Fibroblast of skin of right quadriceps (primary cell): Measurements from ENCODE around the gene FZD10.

Experiments
- DNase-seq: peaks from one replicate; pipeline ENCODE4 v3.0.0-alpha.2; 2013

The FZD10 gene

DNA sequence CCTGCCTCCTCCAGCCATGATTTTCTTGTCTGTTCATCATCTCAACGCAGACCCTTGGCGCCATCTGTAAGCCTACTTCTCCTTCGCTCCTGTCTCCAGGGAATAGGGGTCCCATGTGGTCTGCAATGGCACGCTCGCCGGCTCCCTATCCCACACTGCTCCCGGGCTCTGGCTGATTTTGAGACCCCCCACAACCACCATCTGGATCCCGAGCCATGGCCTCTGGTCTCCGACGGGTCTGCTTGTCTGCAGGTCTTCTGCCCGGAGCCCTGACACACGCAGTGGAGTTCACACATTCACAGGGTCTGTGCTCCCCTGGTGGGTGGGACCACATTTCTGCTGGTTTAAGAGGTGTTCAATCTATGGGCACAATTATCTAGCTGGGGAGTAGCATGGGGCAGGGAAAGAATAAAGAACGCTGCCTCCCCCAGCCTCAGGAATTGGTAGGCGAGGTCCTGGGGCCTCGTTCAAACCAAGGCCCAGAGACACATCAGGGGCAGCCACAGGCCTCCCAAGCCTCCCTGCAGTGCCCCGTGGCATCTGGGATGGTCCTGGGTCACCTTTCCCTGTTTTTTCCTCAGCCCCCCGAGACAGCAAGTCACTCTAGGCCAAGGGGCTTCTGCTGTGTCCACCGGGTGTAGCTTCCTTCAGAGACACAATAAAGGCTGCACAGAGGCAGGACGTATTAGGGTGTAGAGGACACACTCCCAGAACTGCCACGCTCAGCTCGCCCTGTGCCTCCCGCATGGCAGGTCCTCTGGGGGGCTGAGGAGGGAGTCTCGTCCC is 21.5 kb downstream of the FZD10 start:
- DNase-seq: no peak

DNA sequence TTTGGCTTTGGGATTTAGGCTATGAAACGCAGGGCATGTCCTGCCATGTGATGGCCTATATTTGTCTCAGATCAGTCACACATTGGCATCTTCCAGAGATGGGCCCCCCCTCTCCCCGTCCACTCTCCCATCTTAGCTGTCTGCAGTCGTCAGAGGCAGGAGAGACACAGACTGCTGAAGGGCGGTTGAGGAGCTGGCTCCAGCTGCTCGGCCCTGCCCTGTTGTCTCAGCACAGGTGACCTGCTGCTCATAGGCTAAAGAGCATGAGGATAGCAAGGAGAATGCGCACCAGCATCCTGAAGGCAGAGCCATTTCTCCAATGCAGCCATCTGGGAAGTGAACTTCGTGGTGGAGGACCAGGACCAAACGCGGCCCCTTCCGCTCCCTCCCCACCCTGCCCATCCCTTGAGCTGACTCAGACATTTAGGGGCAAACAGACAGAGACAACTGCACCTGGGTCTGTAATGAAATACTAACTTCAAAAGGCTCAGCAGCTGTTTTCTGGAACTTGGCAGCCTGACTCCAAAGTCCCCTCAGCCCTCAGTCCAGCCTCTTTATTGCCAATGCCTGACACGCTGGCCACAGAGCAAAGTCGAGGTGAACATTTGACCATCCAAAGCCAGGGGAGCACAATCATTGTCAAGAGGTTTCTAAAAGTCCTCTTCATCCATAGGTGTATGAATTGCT is 22.3 kb downstream of the FZD10 start:
- DNase-seq: no peak

DNA sequence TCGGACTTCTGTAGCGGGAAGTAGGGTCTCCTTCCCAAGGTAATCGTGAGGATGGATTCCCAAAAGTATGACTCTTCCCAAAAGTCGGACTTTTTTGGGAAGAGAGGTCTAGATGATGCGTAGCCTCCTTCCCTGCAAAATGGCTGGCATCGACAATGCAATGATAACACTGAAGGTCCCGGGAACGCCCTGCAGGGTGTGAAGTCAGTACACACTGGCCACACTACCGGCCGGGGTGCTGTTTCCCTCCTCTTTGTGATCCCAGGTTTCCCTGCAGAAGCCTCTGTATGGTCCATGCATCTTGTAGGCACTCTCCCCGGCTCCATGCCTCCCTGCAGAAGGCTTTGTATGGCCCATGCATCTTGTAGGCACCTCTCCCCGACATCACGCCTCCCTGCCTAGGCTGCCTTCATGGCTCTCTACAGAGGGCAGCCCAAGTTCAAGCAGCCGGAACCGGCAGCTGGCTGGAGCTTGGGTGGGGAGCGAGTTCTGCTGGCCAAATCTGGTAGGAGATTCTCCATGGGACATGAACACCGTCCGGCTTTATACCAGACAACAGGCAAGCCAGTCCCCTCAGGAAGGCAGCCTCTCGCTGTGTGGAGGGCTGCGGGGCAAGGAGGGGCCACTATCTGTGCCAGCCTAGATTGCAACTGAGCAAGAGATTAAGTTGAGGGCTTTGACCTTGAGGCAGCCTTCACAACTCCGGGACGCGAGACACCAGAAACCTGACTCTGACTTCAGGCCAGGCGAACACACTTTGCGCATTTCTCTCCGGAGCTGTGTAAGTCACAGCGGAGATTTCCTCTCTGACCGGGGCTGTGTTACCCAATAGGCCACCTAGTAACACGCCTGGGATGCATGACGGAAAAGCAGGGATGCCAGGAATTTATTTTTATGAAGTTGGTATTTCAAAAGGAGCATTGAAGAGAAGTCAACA is 23.5 kb downstream of the FZD10 start:
- DNase-seq: no peak

DNA sequence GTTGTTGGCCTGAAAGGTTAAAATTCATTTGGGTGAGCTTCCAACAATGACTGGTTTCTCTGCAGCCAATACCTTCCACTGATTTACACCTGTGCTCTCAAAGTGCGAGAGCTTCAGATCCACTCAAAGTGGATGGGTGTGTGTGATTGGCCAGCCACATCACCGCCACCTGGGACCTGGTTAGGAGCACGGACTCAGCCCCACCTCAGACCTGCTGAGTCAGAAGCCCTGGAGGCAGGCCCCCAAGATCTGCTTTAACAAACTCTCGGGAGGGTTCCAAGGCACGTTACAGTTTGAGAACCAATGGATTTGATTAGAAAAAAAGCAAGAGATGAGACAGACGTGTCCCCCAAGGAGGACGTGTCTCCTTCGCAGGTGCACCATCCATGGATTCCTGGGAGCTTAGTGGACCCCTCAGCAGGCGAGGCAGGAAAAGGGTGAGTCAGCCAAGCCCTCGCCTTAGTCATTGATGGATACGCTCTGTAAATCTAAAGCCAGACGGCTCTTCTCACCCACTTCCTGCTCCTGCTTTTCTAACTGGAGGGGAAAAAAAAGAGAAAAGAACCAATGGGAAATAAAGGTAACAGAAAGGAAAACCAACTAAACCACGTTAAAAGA is 24.5 kb downstream of the FZD10 start:
- DNase-seq: peak; percentile 65

DNA sequence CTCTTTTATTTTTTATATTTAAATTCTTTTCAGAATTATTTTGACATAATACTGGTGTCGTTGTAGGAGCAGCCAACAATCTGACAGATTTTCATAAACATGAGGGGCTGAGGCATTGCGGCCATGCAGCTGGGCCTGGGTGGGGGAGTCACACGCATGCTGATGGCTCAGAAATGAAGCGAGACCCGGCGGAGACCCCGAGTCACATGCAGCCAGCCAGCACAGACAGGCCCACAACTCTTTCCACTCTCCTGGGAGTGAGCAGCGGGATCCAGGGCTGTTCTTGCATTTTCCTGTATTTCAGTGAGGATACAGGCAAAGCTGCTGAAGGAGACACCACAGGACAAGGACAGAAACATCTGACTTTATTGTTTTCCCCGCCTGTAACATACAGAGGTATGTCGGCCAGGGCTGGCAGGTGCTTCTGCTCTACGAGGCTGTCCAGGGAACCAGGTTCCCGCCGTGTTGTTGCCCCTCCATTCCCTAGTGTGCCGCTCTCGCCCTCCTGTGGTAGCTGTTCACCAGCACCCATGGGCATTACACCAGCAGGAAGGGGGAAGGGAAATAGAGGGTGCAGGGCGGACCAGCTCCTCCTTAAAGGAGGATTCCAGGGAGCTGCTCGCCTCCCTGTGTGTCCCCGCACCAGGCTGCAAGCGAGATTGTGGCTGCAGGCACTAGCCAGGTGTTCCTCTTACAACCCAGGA is 30.5 kb downstream of the FZD10 start:
- DNase-seq: no peak

DNA sequence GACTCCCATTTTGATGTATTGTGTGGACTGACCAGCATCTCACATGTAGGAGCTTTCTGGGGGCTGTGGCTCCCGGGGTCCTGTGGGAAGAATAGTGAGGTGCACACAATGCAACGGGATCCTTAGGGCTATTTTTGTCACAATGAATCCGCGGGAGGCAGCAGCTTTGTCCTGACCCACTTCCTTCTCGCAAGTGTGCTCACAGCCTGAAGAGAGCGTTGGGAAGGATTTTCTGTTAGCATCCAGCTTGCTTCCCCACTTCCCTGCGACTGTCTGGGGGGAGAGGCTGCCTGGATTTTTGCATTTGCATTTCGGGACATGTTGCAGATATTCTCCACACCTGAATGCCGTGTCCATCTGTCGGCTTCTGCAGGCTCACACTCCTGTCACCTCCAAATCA is 31.9 kb downstream of the FZD10 start:
- no peak for DNase-seq

DNA sequence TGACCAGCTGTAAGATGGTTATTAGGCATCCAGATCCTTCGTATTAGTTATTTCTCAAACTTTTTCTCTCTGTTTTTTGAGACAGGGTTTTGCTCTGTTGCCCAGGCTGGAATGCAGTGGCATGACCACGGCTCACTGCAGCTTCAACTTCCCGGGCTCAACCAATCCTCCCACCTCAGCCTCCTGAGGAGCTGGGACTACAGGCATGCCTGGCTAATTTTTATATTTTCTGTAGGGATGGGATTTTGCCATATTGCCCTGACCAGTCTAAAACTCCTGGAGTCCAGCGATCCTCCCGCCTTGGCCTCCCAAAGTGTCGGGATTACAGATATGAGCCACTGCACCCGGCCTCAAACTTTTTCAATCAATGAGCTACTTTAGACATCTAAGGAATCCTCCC is 33.1 kb downstream of the FZD10 start:
- no peak for DNase-seq

DNA sequence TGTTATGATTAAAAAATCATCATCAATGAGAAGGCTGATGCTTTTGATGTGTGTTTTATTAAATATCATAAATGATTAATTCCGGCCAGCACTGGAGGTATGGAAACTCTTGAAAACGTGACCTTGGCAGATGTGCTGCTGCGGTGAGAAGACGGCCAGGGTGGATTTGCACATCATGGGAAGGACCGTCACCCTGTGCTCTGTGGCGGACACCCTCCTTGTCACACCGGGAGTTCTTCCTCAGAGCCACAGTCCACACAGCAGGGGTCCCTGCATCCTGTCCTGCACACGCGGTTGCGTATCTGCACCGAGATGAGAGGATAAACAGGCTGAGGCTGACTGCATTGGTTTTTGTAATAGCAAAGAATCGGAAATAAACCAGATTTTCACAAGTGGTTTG is 33.5 kb downstream of the FZD10 start:
- DNase-seq: no peak

DNA sequence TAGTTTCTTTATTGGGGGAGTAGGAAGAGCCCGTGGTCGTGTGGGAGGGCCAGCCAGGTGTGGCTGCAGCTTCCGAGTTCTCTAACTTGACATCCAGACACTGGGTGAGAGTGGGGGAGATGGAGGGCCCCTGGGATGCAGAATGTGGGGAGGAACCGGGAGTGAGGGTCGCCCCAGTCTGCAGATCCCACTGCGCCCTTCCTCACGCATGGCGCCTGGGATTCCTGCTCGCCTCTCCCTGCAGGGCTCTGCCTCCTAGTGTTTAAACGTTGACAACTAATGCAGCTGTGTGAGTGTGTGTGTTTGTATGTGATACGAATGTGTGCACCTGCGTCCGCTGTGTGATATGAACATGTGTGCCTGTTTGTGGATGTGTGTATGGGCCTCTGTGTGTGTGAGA is 34.6 kb downstream of the FZD10 start:
- no peak for DNase-seq

DNA sequence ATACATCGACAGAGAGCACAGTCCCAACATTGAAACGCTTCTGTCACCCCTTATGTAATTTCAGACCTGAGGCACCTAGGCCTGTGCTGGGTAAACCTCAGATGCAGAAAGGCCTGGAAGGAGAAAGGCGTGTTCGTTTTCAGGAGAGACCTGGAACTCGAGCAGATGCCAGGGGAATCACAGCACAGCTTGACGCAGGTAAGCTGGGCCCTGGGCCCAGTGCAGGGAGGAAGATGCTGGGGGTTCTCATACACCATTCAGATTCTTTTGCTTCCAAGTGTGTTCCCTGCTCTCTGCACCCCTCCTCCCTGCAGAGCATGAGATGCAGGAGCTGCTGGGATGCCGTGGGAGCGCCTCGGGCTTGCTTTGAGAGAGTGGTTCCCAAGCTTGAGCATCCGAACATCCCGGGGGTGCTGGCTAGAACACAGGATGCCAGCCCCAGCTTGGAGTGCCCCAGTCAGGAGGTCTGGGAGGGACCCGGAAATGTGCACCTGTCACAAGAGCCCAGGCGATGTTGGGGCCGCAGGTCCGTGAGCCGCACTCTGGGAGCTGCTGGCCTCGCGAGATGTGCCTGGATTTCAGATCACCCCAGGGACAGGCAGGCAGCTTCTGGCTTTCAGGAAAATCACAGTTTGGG is 35.9 kb downstream of the FZD10 start:
- DNase-seq: no peak

DNA sequence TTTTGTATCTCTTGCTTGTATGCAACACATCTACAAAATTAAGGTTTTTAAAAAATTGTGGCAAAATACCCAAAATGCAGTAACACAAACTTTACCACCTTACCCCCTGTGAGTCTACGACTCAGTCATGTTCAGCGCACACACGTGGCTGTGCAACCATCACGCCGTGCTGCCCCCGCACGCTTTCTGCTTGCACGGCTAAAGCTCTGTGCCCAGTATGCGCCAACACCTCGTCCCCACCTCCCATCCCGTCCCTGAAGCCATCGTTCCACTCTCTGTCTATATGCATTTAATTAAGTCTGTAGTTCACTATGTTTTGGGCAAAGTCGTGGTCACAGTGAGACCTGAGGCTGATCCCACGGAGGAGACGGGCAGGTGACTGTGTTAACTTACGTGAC is 36.4 kb downstream of the FZD10 start:
- no peak for DNase-seq

DNA sequence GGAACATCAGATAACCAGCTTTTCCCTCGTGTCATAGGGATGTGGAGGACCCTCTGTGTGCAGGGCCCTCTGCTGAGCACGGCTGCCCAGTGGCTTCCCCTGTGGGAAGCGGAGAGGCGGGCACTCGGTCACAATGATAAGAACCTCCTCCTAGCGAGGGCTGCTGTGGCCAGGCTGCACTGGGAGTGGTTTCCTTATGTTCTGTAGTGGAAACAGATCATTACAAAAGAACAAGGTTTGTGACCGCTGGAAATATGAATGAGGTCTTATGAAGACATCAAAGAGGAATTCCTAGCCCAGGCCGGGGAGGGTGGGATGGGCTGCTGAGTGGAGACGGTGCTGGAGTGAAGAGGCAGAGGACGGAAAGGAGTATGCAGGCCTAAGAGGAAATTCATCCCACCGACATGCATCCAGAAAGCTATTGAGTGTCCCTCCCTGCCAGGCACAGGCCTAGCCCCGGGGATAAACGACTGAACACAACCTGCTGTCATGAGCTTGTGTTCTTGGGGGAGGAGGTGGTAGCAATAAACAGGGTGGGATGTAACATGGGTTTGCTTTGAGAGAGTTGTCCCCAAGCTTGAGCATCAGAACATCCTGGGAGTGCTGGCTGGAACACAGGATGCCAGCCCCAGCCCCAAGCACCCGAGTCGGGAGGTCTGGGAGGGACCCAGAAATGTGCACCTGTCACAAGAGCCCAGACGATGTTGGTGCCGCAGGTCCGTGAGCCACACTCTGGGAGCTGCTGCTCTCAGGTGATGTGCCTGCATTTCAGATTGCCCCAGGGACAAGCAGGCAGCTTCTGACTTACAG is 37.5 kb downstream of the FZD10 start:
- DNase-seq: no peak

DNA sequence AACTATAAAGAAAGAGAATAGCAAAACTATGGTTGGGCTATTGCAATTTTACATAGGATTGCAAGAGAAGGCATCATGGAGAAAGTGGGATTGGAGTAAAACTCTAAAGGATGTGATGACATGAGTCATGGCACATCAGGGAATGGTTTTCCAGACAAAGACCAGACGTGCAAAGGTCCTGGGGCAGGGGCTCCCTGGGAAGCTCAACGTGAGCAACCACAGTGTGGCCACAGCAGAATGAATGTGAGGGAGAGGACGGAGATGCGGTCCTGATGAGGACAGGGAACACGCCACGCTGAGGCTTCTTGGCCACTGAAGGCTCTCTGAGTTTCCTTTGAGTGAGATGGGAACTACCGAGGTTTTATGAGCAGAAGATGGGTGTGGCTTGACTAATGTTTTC is 38.2 kb downstream of the FZD10 start:
- no peak for DNase-seq

DNA sequence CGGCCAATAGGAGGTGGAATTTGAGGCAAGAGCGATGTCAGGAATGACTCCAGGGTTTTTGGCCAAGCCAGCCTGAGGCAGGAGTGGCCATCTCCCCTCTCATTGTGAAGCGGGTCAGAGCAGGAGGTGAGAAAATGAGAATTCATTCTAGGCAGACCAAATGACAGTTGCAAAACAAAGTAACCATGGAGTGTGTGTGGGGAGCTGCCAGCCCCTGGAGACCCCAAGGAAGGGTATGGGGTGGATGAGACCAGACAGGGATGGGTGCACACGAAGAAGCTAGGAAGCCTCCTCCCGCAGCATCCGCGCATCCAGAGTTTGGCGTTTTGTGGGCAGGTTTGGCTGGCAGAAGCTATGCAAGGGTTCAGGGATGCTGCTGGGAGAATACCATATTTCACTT is 38.8 kb downstream of the FZD10 start:
- no peak for DNase-seq

DNA sequence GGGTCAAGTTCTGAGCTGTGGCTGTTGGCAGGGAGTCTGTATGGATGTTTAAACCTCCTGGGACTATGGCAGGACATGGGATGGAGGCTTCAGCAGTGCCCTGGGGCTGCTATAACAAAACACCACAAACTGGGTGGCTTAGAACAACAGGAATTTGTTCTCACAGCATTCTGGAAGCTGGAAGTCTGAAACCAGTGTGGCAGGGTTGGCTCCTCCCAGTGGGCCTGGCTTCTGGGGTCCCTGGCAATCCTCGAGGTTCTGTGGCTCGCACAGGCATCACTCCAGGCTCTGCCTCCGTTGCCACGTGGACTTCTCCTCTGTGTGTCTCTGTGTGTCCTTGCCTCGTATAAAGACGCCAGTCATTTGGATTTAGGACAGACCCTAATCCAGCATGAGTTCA is 39.9 kb downstream of the FZD10 start:
- no peak for DNase-seq

DNA sequence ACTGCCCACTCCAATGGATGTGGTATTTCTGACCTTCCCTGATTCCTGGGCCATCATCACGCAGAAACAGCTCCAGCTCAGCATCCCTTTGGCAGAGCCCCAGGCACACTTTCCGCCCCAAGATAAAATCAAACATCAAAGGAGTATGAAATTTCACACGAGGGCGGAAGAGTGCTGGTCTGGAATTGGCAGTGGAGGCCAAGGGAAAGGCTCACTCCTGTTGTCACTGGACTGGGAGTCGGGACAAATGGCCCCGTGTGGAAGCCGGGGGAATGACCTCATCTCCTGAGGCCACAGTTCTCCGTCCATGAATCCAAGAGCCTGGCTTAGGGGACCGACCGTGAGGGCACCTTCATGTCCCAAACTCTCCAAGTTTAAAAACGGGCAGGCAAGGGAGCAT is 40.9 kb downstream of the FZD10 start:
- DNase-seq: no peak

DNA sequence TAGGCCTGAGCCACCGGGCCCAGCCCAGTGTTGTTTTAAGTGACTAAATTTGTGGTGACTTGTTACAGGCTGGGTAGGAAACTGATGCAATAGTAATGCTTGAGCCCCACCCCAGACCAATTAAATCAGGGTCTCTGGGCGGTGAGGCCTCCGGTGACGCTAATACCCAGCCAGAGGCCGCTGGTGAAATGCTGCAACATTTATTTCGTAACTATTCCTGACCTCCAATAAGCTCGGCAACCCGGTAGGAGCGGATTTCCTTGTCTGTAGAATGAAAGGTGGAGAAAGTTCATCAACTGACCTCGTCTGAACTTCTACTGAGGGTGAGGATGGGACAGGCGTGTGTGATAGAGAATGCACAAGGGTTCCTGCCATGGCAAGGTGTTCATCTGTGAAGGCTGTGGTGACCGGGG is 42.3 kb downstream of the FZD10 start:
- DNase-seq: no peak

DNA sequence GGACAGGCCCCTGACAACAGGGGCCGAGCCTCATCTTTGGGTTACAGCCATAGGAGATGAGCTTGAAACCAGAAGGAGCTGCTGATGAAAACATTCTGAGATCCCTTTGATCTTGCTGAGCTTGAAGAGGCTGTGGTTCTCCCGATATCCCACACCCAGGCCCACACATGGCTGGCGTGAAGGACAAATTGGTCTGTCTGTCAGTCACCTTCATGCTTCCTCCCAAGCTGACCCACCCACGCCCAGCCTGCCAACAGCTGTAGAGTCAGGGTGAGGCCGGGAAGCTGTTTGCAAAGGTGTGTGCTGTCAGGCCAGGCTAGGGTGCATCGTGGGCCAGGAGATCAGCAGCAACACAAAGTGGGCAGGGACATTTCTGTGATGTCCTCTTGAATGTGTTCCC is 43.2 kb downstream of the FZD10 start:
- DNase-seq: no peak

DNA sequence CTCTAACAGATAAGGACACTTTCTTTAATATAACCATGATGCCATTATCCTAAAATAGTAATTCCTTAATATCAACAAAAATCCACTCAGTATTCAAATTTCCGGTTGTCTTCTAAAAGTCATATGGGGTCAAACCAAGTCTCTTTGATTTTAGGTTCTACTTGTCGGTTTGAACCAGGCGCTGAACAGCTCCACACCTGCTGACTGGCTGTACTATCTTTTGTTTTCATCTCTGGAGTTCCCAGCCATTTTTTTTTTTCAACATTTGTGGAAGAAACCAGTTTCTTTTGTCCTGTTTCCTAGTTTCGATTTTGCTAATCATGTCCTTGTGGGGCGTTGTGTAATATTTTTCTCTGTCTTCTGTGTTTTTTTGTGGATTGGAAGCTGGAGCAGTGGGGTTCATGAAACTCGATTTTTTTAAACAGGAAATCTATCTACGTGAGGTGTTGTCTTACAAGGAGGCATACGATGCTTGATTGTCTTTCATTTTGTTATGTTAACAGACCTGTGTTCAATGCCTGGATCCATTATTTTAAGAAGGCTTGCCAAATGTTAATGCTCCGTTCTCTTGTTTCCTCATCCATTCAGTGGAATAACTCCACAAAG is 50.2 kb downstream of the FZD10 start:
- DNase-seq: no peak

DNA sequence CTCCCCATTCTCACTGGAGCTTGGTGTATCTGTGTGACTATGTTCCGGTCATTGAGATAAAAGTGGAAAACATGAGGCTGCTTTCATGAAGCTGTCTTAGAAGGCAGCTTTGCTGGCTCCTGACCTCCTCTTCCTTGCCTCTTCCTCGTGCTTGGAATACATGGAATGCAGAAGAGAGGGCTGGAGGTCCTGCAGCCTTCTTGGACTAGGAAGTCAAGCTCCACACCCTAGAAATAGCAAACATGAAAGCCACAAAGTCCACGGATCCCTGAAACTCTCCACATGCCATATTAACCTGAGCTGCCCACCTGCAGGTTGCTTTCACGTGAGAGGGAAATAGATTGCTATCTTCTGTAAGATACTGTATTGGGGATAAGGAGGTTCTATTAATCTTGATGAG is 51.0 kb downstream of the FZD10 start:
- DNase-seq: no peak
